Fibroblast of skin of scalp (primary cell): ENCODE results near the gene DCAF17.
"Not testable (repeated sequence)": the region's sequence is repeated elsewhere in the genome, so short reads cannot be mapped to it uniquely, and the experiment has no call there.

Experiments
- DNase-seq: peaks from one replicate; pipeline ENCODE4 v3.0.0-alpha.2; 2013

The DCAF17 gene

DNA sequence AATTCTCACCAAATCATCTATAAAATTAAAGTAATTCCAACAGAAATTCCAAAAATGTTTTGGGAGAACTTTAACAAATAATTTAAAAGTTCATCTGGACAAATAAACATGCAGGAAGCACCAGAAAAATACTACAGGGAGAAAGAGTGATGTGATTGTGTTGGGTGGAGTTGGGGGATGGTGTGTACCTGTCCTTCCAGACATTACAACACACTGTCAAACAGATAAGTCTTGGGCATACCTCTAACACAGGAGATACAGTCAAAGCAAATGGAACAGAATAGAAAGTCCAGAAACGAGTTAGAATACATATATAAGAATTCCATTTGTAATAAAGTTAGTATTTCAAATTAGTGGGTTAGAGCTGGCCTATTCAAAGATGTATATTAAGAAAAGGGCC lies 22.8 kb upstream of the DCAF17 start:
- DNase-seq = no peak

DNA sequence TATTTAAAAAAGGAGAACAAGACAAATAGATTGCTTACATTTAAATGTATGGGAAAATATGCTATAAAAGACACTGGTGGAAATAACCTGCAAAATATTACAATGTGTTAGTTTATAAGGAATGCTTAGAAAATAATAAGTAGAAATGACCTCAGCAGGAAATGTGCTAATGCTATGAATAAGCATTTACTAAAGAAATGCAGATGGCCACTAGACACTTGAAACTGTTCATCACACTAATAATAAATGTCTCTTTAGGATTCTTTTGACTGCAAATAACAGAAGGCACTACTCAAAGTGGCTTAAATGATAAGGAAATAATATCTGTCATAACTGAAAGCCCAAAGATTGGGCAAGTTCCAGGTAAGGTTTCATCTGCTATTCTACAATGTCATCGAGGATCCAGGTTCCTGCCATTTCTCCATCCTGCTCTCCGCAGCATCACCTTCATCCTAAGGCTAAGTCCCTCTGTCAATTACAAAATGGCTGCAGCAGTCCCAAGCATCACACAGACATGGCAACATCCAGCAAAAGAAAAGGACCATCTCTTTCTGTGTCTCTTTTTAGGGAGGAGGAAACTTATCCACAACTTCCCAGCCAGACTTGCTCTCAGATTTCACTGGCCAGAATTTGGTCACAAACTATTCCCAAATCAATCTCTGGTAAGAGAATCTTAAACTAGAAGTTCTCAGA lies 22.1 kb upstream of the DCAF17 start:
- DNase-seq = peak; percentile 42

DNA sequence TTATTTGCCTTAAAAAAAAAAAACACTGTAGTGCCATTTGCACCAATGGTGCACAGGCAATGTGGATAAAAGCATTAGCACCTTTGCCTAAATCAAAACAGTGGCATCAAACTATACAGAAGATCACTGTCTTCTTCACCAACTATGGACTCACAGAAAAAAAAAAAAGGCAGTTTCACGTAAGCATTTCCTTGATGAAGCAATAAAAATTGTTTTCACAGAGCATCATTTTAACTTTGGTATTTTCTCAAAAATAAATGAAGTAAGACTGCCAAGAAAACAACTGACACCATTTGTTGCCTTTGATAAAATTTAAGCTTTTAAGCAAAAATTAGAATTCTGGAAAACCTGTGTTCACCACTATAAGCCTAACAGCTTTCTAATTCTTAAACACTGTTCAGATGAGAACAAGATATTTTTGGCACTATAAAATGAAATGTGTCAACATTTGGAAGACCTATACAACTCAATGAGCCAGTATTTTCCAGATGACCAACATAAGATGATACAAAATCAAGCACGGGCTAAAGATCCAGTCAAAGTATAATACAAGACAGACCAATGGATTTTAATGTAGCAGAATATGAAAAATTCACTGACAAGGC lies 21.4 kb upstream of the DCAF17 start:
- no peak for DNase-seq

DNA sequence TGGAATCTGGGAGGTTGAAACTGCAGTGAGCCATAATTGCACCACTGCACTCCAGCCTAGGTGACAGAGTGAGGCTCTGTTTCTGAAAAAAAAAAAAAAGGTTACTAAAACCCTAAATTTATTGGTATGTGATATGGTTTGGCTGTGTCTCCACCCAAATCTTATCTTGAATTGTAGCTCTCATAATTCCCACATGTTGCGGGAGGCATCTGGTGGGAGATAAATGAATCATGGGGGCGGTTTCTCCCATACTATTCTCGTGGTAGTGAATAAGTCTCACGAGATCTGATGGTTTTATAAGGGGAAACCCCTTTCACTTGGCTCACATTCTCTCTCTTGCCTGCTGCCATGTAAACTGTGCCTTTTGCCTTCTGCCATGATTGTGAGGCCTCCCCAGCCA lies 19.4 kb upstream of the DCAF17 start:
- not testable (repeated sequence) for DNase-seq

DNA sequence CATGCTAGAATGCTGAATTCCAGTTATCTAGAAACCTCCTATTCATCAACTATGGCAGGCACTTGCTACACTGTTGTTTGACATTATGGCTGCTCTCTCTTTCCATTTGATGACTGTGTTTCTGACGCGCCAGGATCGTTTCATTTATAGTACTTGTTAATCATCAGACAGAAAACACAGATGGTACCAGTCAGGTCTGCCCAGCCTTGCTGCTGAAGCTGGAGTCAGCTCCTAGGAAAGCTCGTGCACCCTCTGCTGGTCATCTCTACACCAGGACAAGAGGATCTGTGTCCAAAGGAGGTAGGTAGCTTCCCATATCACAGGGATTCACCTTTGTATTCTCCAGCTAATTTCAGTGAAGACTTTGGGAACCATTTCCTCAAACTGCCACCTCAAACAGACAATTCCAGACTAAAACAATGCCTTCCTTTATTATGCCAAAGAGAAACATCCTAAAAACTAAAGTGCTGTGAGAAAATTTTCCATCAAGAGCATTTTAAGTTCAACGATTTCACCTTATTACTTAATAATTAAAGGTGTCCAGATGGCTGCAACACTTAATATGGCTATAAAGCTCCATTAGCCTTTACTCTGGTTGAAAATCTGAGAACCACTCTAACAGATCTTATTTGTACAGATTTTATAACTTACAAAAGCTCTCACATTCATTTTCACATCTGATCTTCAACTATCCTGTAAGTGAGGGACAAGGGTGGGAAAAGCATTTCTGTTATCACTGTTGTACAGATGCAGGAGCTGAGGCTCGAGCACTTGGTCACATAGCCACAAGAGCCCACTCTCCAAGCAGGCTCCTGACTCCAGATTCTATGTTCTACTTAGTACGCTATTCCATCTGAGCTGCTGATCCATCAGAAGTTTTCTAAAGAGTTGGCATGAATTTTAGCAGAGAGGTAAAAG lies 17.8 kb upstream of the DCAF17 start:
- peak; percentile 92 for DNase-seq

DNA sequence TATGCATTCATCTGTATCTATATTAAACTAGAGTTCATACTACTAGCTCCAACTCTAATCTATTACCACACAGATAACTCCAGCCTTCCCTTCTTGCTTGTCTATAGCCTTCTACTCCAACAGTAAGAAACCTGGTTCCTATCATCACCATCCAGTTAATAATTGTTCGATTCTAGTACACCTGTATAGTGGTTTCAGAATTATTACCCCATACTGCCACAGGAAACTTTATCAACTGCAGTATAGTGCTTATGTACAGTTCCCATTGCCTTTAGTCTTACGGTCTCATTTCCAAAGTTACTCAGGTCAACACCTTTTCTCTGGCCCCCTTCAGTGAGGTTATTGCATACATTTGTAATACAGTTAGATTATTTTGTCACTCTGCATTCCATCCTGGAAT lies 14.7 kb upstream of the DCAF17 start:
- DNase-seq = no peak

DNA sequence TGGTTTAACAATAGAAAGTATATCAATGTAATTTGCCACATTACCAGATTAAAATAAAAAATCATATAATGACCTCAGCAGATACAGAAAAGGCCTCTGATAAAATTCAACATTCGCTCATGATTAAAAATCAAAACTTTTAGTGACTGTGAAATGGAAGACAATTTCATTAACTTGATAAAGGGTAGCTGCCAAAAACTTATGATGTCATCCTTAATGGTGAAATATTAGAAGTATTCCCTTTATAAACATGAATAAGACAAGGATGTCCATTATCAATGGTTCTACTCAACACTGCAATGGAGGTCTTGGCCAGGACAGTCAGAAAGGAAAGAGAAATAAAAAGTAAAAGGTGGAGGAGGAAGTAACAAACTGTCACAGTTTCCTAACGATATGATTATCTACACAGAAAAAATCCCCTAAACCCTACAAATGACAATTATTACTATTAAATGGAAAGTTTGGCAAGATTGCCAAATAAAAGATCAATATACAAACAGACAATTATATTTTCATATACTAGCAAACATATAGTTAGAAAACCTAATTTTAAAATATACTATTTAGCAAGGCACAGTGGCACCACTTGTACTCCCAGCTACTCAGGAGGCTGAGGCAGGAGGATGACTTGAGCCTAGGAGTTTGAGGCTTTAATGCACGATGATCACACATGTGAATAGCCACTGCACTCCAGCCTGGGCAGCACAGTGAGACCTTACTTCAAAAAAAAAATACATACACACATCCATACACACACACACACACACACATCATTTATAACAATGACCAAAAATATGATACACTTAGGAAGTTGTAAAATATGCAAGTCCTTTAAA lies 13.1 kb upstream of the DCAF17 start:
- no peak for DNase-seq

DNA sequence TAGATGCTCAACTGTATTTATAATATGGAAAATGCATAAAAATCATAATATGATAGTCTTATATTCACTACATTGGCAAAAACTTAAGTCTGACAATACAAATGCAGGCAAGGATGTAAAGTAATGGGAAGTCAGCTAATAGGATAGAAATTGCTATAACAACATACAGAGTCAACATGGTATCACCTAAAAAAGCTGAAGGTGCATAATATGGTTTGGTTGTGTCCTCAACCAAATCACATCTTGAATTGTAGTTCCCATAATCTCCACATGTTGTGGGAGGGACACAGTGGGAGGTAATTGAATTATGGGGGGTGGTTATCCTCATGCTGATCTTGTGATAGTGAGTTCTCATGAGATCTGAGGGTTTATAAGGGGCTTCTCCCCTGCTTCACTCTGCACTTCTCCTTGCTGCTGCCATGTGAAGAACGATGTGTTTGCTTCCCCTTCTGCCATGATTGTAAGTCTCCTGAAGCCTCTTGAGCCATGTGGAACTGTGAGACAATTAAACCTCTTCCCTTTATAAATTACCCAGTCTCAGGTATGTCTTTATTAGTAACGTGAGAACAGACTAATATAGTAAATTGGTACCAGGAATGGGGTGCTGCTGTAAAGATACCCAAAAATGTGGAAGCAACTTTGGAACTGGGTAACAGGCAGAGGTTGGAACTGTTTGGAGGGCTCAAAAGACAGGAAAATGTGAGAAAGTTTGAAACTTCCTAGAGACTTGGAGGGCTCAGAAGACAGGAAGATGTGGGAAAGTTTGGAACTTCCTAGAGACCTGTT lies 11.1 kb upstream of the DCAF17 start:
- not testable (repeated sequence) for DNase-seq

DNA sequence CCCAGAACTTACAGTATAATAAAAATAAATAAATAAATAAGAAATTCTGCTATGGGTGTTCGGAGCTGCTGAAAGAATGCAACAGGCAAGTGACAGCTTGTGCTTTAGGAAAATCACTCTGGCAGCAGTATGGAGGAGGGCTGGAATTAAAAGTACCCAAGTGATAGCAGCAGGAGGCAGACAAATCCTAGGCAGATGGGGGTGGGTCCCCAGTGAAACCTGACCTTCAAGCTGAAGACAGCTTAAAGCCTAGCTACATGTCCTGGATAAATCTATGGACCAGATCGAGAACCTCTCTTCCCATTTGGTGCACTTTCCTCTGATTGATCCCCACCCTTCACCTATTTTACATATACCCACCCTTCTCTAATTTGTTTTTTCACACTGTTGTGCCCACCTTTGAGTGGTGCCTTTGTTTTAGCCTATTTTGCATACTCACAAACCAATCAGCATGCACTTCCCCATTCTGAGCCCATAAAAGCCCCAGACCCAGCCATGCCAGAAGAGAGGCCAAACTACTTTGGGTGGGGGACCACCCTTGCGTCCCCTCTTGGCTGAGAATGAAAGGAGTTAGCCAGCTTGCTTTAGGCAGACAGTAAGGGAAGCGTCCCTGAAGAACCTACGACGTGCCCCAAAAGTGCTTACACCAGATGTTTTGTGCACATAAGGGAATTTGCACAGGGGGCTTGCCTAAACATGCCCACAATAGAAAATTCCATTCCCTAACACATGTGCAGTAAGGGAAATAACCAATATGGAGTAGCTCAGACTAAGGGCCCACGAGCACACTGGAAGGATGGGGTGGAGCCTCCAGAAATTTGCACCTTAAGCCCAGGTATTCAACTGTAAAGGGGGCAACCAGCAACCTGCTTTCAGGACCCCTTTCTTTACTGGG lies 3.3 kb upstream of the DCAF17 start:
- no peak for DNase-seq

DNA sequence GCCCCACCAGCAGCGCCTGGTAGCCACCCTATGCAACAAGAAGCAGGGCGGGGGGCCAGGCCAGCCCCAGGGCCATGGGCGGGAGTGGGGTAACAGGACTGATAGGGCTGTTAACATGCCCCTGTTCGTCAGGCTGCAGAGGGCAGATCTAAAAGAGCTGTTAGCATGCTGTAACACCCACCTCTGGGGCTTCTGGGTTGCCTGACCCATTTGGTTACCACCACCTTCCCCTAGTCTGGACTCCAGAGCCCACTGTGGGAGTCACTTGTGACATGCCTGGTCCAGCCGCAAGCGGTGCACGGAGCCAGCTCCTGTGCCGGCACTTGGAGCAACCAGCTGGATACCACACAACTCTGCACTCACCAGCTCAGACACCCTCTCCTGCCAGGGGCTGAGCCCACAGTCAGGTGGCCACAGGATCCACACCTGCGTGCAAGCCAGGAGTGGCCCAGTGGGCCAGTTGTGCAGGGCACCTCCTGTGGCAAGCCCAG lies 2.3 kb upstream of the DCAF17 start:
- DNase-seq = no peak

DNA sequence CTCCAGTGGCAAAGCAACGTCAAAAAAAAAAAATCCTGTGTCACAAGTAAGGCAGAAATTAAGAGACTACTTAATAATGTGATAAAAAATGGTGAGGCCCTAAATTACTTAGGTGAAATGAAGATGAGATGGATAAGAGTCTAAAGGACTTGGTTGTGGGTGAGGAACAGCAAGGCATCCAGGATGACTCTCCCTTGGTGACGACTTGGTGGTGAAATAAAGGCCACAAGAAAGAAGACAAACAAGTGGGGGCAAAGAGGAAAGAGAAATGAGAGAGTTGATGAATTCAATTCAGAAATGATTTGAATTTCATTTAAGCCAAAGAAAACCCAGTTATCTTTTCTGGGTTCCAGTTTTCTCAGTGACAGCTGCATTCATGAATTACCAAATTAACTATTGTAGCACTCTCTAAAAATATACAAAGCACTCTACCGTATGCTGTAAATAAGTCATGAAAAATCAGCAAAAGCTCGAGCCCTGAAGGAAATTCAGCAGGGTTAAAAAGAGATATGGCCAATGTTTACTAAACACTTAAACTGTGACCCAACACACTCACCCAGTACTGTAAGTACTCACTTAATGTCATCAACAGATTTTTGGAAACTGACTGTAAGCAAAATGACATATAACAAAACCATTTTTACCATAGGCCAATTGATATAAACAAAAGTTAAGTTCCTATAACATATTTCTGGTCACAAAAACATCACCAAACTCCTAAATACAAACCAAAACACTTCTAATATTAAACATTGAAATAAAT lies 1.6 kb upstream of the DCAF17 start:
- no peak for DNase-seq

DNA sequence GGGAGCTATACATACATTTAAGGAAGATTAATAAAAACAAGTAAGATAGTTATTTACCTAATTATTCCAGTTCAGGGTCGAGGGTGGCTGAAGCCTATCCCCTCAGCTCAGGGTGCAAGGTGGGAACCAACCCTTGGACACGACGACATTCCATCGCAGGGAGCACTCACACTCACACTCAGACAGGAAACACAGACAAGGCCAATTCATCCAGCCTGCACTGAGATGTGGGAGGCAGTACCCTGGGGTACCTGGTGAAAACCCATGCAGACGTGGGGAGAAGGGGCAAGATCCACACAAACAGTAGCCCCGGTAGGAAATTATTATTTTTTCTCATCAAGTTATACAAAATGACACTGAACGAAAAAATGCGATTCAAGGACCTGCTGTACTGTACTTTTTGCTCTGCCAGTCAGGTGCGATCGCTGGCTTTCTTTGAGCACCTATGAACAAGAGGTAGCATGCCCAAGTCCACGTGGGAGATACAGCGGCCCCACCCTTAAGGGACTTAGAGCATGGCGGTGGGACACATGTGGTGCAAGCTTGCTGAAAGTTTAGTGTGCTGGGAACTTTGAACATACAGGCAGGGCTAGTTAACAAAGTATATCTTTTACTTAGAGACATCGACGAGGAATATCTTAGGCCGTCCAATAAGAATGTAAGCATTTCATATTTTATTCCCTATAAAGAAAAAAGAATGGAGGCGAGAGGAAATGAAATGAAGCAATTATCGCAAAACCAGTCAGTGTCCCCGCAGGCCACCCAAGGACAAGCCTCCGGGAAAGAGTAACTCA lies 860 bp upstream of the DCAF17 start:
- peak; percentile 19 for DNase-seq

DNA sequence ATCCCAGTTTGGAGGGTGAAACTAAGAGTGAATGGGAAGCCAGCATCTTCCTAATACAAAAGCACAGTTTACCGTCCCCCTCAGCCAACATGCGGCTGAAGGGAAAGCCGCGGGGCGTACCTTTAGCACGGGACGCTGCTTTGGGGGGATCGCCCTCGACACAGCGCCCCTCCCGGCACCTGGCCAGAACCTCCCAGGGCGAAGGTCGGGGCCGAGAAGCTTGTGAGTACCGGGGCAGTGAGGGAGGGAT lies 338 bp upstream of the DCAF17 start, which contains the start of gene METTL8:
Gene METTL8 (minus strand): TSS at position 228 of the 250 bp plus-strand sequence. CDS start 41,805 bp downstream, outside the sequence.
- DNase-seq = no peak

DNA sequence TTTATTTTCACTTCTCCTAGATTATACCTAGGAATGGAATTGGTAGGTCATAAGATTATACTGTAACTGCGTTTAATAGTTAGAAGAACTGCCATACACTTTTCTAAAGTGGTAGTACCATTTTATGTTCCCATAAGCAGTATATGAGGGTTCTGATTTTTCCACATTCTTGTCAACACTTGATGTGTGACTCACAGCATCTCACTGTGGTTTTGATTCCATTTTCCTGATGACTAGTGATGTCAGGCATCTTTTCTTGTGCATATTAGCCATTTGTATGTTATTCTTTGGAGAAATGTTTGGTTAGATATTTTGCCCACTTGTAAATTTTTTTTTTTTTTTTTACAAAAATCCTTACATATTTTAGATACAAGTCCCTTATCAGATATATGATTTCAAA lies 2.3 kb downstream of the DCAF17 start:
- DNase-seq = peak; percentile 92

DNA sequence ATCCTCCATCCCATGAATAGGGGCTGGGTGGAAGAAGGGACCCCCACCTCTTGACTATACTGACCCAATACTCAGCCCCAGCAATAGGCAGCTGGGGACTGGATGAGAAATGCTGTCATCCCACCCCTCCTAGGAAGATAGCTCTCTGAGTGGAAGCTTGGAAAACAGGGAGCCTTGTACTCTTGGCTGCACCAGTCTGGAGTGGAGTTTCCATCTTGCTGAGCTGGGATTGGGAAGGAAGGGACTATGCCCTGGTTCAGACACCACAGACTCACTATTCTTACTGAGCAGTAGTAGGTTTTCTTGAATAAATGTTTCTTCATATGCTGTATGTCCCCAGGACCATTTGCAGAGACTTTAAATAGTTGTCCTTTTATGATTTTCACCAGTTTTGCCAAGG lies 7.4 kb downstream of the DCAF17 start:
- no peak for DNase-seq

DNA sequence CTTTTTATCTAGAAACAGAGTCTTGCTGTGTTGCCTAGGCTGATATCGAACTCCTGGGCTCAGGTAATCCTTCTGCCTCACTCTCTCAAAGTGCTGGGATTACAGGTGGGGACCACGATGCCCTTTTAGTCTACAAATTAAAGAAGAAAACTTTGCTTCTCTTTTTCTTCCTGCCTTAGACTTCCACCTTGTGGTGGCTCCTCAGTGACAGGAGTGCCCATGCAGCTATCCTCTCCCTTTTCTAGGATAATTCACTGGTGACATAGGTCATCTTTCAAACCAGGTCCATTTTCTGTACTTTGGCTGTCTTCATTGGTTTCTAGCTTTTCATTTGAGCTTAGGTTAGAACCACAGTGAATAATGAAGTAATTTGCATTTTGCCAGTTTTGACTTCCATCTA lies 13.6 kb downstream of the DCAF17 start:
- DNase-seq = no peak

DNA sequence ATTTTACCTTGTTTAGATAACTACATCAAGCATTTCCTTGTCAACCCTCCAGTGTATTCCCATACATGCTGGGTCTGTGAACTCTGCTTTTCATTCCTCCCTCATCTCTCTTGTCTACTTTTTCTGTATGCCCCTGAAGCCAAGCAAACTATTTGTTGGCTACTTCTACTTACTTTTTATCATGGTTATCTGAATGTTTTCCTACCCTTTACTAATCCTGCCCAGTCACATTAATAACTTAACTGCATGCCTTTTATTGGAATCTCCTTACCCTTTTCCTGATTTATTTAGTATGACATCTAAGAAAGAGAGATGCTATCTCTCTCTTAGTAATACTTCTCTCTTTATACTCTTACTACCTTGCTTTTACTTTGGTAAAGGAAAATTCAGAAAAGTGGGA lies 17.0 kb downstream of the DCAF17 start:
- no peak for DNase-seq

DNA sequence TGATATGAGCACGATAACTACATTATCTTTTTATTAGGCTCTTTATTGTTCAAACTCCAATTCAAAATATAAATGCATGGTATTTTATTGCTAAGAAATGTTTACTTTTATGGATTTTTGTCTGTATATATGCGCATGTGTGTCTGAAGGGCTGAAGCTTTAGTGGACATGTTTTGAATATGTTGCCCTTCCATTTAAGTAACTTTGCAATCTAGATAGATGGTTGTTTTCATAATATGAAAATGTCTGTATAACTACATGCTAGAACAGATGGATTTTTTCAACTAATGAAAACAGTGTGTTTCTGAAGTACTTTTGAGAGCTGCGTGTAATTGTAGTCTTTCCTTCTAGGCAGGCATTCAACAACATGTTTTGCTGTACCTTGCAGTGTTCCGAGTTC lies 18.7 kb downstream of the DCAF17 start:
- DNase-seq = no peak

DNA sequence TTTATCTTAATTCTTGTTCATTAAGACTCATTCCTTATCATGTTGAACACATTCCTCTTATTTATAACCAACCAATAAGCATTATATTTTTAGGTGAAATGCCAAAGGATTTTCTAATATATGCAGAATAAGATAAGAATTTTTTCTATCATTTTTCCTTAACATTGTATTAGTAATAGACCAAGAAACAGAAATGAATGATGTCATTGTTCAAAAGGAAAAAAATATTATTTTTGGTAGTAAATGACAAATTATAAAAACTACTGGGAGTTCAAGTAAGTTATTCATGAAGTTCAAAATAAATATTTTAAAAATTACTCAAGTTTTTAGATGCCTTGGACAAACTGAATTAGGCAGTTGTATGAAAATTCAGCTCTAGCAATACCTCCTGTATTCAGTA lies 25.5 kb downstream of the DCAF17 start:
- no peak for DNase-seq
